Ectodermal cell (in vitro differentiated cells): ENCODE measurements around the gene OR2T3.
"Not testable (repeated sequence)": the region's sequence is repeated elsewhere in the genome, so short reads cannot be mapped to it uniquely, and the experiment has no call there.

Source experiments
- H3K27ac ChIP-seq: 2 replicates; pipeline ENCODE4 v1.7.0; 2013; ENCODE audit warnings: mild to moderate bottlenecking, low read depth, low read length; ENCODE audit not compliant: insufficient read depth, poor library complexity, severe bottlenecking
- H3K27me3 ChIP-seq: 2 replicates; pipeline ENCODE4 v1.7.0; 2013; ENCODE audit warnings: mild to moderate bottlenecking, low read length; ENCODE audit not compliant: insufficient read depth, control insufficient read depth, poor library complexity, severe bottlenecking
- H3K36me3 ChIP-seq: one replicate; pipeline ENCODE4 v1.7.0; 2013; ENCODE audit warnings: low read length; ENCODE audit not compliant: control insufficient read depth, insufficient read depth
- H3K4me1 ChIP-seq: one replicate; pipeline ENCODE4 v1.7.0; 2013; ENCODE audit warnings: low read length; ENCODE audit not compliant: control insufficient read depth, insufficient read depth
- H3K4me3 ChIP-seq: 2 replicates; pipeline ENCODE4 v1.7.0; 2013; ENCODE audit warnings: low read depth, low read length, control low read depth; ENCODE audit not compliant: insufficient read depth
- H3K9me3 ChIP-seq: 2 replicates; pipeline ENCODE4 v1.7.0; 2013; ENCODE audit warnings: mild to moderate bottlenecking, low read length, moderate library complexity; ENCODE audit not compliant: control insufficient read depth
- WGBS, 2 experiments: methylation state at CpG; one replicate each; pipeline ENCODE4 v1.1.7; 2013; ENCODE audit warnings: missing lambda C conversion rate in 2 of 2; 5-methylcytosine and 5-hydroxymethylcytosine counted together

The OR2T3 gene

GRCh38 chr1:248442500-248443277 is 30.5 kb upstream of the OR2T3 start:
- not testable (repeated sequence) for H3K27me3 ChIP-seq, H3K4me3 ChIP-seq, H3K4me1 ChIP-seq, H3K27ac ChIP-seq, H3K9me3 ChIP-seq, H3K36me3 ChIP-seq
- WGBS, 2 experiments = no CpG with 5 or more reads among the region's 2 CpGs

GRCh38 chr1:248444603-248445002 is 28.5 kb upstream of the OR2T3 start:
- not testable (repeated sequence) for H3K9me3 ChIP-seq, H3K27ac ChIP-seq, H3K27me3 ChIP-seq, H3K4me3 ChIP-seq, H3K4me1 ChIP-seq, H3K36me3 ChIP-seq
- WGBS, 2 experiments = 85 to 88% methylated on average over 4 of the region's 4 CpGs

- H3K4me1 ChIP-seq, H3K4me3 ChIP-seq, H3K27me3 ChIP-seq, H3K9me3 ChIP-seq, H3K36me3 ChIP-seq, H3K27ac ChIP-seq: not testable (repeated sequence)
- no CpG with 5 or more reads among the region's 2 CpGs for WGBS, 2 experiments
Observed at GRCh38 chr1:248445399-248445798, 27.8 kb upstream of the OR2T3 start, which contains the start of gene OR2T2. OR2T2 (plus strand) TSS chr1:248445637; CDS start chr1:248452798, 7,161 bp downstream.

- not testable (repeated sequence) for H3K27me3 ChIP-seq, H3K4me1 ChIP-seq, H3K9me3 ChIP-seq, H3K4me3 ChIP-seq, H3K27ac ChIP-seq, H3K36me3 ChIP-seq
- WGBS, 2 experiments = no CpG with 5 or more reads among the region's 4 CpGs
Observed at GRCh38 chr1:248448409-248449074, 24.6 kb upstream of the OR2T3 start.

- 57% methylated on average over 1 of the region's 6 CpGs; no CpG with 5 or more reads in 1 of the 2 experiments for WGBS, 2 experiments
- H3K27ac ChIP-seq, H3K4me1 ChIP-seq, H3K27me3 ChIP-seq, H3K4me3 ChIP-seq, H3K36me3 ChIP-seq, H3K9me3 ChIP-seq: not testable (repeated sequence)
Observed at GRCh38 chr1:248449821-248450465, 23.2 kb upstream of the OR2T3 start.

- H3K9me3 ChIP-seq, H3K27ac ChIP-seq, H3K27me3 ChIP-seq, H3K4me3 ChIP-seq, H3K36me3 ChIP-seq, H3K4me1 ChIP-seq: not testable (repeated sequence)
- WGBS, 2 experiments = no CpG with 5 or more reads among the region's 5 CpGs
Observed at GRCh38 chr1:248450466-248451145, 22.5 kb upstream of the OR2T3 start.

GRCh38 chr1:248453619-248454018 is 19.5 kb upstream of the OR2T3 start:
- not testable (repeated sequence) for H3K27ac ChIP-seq, H3K9me3 ChIP-seq, H3K36me3 ChIP-seq, H3K4me1 ChIP-seq, H3K4me3 ChIP-seq, H3K27me3 ChIP-seq
- 79 to 80% methylated on average over 6 to 7 of the region's 7 CpGs for WGBS, 2 experiments

- H3K4me1 ChIP-seq, H3K36me3 ChIP-seq, H3K9me3 ChIP-seq, H3K27ac ChIP-seq, H3K27me3 ChIP-seq, H3K4me3 ChIP-seq: not testable (repeated sequence)
- WGBS, 2 experiments = no CpG with 5 or more reads among the region's 4 CpGs
Observed at GRCh38 chr1:248455045-248455444, 18.1 kb upstream of the OR2T3 start.

GRCh38 chr1:248456635-248457034 is 16.5 kb upstream of the OR2T3 start:
- H3K9me3 ChIP-seq, H3K27ac ChIP-seq, H3K36me3 ChIP-seq, H3K27me3 ChIP-seq, H3K4me1 ChIP-seq, H3K4me3 ChIP-seq: not testable (repeated sequence)
- no CpG with 5 or more reads among the region's 2 CpGs for WGBS, 2 experiments

- not testable (repeated sequence) for H3K36me3 ChIP-seq, H3K27me3 ChIP-seq, H3K27ac ChIP-seq, H3K4me3 ChIP-seq, H3K4me1 ChIP-seq, H3K9me3 ChIP-seq
- WGBS, 2 experiments = 49 to 50% methylated on average over 6 to 7 of the region's 7 CpGs
Observed at GRCh38 chr1:248459117-248459516, 14.0 kb upstream of the OR2T3 start.
